ENCODE data around the gene FHIT.

DNA sequence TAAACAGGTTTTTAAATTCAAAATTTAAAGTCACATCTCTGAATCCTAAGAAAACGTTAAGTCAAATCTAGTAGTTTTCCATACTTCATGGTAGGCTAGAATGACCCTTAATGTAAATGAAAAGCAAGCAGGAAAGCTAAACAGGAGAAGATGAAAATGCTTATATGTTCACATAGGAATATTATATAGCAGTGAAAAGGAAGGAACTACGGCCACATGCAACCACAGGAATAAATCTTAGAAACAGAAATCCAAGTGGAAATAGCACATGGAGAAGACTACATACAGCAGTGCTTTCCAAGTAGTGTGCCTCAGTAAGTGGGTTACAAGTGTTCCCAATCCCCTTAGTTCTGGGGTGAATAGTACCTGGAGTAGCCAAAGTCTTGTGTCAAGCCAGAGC is 296.2 kb downstream of the FHIT start:
- TF ChIP-seq, protein P1, sequence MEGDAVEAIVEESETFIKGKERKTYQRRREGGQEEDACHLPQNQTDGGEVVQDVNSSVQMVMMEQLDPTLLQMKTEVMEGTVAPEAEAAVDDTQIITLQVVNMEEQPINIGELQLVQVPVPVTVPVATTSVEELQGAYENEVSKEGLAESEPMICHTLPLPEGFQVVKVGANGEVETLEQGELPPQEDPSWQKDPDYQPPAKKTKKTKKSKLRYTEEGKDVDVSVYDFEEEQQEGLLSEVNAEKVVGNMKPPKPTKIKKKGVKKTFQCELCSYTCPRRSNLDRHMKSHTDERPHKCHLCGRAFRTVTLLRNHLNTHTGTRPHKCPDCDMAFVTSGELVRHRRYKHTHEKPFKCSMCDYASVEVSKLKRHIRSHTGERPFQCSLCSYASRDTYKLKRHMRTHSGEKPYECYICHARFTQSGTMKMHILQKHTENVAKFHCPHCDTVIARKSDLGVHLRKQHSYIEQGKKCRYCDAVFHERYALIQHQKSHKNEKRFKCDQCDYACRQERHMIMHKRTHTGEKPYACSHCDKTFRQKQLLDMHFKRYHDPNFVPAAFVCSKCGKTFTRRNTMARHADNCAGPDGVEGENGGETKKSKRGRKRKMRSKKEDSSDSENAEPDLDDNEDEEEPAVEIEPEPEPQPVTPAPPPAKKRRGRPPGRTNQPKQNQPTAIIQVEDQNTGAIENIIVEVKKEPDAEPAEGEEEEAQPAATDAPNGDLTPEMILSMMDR (IDR thresholded peaks at IDR 0.05): no peak
- TF ChIP-seq POLR2AphosphoS5 (IDR thresholded peaks at IDR 0.05) (no peak), POLR2A (IDR thresholded peaks at IDR 0.05) (no peak), EP300 (IDR thresholded peaks at IDR 0.05; ENCODE audit: low read depth) (no peak)

Data from transverse colon (tissue), 4 donors.